Activated CD4-positive, alpha-beta T cell treated with anti-CD3 and anti-CD28 coated beads for 4 hours (primary cell): ENCODE data around the gene C2orf80.
"Not testable (repeated sequence)": the region's sequence is repeated elsewhere in the genome, so short reads cannot be mapped to it uniquely, and the experiment has no call there.

Experiments
- DNase-seq, 2 donors: peaks; one replicate each; pipeline ENCODE4 v3.0.0-alpha.2; 2020

C2orf80 gene

DNA sequence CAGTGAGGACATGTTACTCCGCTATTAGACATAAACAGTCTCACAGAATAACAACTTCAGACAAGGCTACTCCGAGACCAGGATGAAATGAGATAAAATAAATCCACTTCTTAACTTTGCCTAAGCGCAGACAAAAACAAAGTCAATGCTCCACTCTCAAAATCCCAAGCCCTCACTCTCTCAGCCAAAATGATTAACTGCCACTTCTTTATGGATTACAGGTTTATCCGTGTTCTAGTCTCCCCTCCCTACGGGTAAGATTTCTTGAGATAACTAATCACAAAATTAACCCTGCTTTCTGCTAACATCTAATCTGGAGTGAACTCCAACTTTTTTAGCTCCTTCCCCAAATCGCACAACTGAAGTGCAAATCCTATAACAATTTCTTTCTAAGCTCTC, 59.1 kb downstream of the C2orf80 start:
- no peak for DNase-seq

DNA sequence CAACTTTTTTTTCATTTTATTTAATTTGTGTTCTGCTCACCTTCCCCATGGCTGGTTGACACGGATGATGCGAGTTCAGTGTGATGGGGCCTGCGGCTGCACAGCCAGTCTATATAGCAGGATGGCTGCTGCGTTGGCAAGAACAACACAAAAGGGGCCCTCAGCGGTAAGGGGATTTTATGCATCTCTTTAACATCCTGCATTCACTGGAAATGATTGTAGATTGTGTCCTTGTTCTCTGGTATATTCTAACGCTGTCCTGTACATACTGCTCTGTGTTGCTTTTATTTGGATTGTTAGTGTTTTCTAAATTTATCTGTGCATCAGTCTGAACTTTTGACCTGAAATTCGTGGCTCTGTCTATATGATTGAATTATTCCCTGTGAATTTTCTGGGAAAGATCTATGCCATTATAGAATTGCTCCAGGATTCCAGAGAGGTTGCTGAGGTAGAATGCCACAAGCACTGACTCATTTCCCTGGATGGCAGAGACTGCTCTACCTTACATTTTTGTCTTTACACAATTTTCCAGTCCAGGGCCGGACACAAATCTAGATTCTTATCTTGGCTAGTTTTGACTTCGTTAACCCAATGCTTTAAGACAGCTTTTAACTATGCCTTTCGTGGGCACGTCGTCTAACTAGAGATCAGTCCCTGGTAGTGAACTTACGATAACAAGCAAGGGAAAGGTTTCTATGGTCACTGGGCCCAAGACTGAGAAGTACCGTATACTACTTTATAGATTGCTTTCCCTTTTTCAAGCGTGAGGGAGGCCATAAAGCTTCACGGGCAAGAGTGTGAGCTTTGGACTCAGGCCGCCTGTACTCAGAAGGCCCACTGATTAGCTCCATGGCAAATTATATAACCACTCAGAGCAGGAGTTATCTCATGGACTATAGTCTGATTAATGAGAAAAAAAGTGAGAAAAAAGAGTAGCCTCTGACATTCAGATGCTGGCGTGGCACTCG, 59.8 kb downstream of the C2orf80 start, which contains the start of gene CRYGC:
Gene CRYGC, minus strand, starts transcription at position 85 of the 968 bp plus-strand sequence. Its CDS starts 36 bp downstream, at position 49.
- DNase-seq = no peak

- no peak for DNase-seq
Measured at GRCh38 chr2:208128136-208128535, 61.7 kb downstream of the C2orf80 start.

DNA sequence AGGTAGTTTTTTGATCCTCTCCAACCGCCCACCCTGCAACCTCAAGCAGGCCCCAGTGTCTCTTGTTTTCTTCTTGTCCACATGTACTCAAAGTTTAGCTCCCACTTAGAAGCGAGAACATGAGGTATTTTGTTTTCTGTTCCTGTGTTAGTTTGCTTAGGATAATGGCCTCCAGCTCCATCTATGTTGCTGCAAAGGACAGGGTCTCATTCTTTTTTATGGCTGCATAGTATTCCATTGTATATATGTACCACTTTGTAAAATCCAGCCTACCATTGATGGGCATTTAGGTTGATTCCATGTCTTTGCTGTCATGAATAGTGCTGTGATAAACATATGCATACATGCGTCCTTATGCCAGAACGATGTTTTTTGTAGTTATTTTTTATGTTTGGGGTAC, 62.7 kb downstream of the C2orf80 start:
- DNase-seq = no peak

DNA sequence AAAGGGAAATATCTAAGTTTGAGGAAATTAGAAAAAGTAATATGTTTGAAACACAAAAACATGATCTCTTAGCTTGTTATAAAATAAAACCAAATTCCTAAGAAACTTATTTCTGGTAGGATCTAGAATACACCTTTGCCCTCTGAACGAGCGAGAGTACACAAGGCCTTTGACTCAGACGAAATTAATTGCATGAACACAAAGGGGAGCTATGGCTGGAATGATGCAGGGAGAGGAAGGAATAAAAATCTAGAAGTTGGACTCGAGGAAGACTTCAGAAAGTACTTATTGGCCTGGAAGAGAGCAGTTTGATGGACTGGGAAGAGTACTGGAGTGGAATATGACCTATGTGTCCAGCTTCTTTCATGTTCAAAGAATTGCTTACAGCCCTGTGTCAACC, 64.6 kb downstream of the C2orf80 start:
- no peak for DNase-seq

GRCh38 chr2:208124013-208124715, 65.7 kb downstream of the C2orf80 start, which contains the start of gene CRYGD:
Gene CRYGD (minus strand): TSS chr2:208124524. CDS start chr2:208124473, 51 bp downstream.
- DNase-seq = not testable (repeated sequence)

DNA sequence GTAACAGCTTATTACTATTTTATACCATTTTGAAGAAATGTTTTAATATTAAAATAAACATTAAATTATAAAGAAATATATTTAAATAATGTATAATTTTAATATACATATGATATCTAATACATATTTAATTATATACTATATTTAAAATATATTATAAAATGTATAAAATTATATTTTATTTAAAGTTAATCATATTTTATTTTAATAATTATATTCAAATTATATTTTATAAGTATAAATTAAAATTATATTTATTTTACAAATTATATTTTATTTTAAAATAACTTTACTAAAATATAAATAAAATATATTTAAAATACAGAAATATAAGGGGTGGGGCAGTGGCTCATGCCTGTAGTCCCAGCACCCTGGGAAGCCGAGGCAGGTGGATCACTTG, 67.6 kb downstream of the C2orf80 start:
- no peak for DNase-seq

- DNase-seq = no peak
Measured at GRCh38 chr2:208118918-208119317, 70.9 kb downstream of the C2orf80 start.

DNA sequence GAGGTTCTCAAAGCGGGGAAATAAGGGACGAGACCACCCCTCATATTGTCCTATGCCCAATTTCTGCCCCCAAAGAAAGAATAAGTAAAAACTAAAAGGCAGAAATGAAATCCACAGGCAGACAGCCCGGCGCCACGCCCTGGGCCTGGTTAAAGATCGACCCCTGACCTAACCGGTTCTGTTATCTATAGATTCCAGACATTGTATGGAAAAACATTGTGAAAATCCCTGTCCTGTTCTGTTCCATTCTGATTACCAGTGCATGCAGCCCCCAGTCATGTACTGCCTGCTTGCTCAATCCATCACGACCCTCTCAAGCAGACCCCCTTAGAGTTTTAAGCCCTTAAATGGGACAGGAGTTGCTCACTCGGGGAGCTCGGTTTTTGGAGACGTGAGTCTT, 72.4 kb downstream of the C2orf80 start:
- not testable (repeated sequence) for DNase-seq
